ENCODE data around the gene VAMP8.

- TF ChIP-seq ZNF423 (CRISPR knock-in tag; IDR thresholded peaks at IDR 0.05) (no peak), CTCF (IDR thresholded peaks at IDR 0.05) (no peak), HMGXB4 (CRISPR knock-in tag; IDR thresholded peaks at IDR 0.05) (no peak), ELF4 (CRISPR knock-in tag; IDR thresholded peaks at IDR 0.05; ENCODE audit: low read depth) (no peak)
These were observed 23.8 kb downstream of the VAMP8 start for GRCh38 chr2:85600951-85601770.
